HEK293 (cell line): Measurements from ENCODE around the gene DDX50.

ENCODE experiments used
- CTCF ChIA-PET: fragments of 350-600 bp; formaldehyde crosslinking; extraction: SDS; loops from one replicate; lab custom pipeline; 2021; ENCODE audit warnings: antibody characterized with exemption; lab: Yijun Ruan, JAX
- POLR2A ChIA-PET: fragments of 300-600 bp; formaldehyde crosslinking; extraction: SDS; loops from one replicate; lab custom pipeline; 2020; ENCODE audit warnings: antibody characterized with exemption, inconsistent platforms; lab: Yijun Ruan, JAX
- H3K27ac ChIP-seq: fragments of 200-500 bp; sonication (Bioruptor generic); 2 replicates; pipeline ENCODE4 v1.5.1; 2014; ENCODE audit warnings: low read depth, low read length, control low read depth, inconsistent platforms; ENCODE audit errors: extremely low read depth
- H3K36me3 ChIP-seq, 2 experiments: fragments of 200-500 bp in 1 of 2; sonication (Bioruptor generic) in 1 of 2; 1 replicate in 1 of 2; 2 replicates in 1 of 2; pipeline ENCODE4 v1.5.1; 2014 to 2017; ENCODE audit warnings: inconsistent platforms in 2 of 2, low read length in 2 of 2; ENCODE audit not compliant: control insufficient read depth in 2 of 2, insufficient read depth in 1 of 2
- H3K4me1 ChIP-seq: fragments of 200-500 bp; sonication (Bioruptor generic); 2 replicates; pipeline ENCODE4 v1.5.1; 2014; ENCODE audit warnings: mild to moderate bottlenecking, low read length, inconsistent platforms; ENCODE audit not compliant: control insufficient read depth, insufficient read depth
- H3K4me3 ChIP-seq: 2 replicates; pipeline ENCODE4 v1.5.1; 2011; ENCODE audit warnings: low read depth, mild to moderate bottlenecking, control low read depth, low read length, moderate library complexity
- H3K9me3 ChIP-seq: fragments of 200-500 bp; sonication (Bioruptor generic); 2 replicates; pipeline ENCODE4 v1.5.1; 2014; ENCODE audit warnings: low read depth, low read length, inconsistent platforms; ENCODE audit not compliant: control insufficient read depth, insufficient read depth
- HOXC10 ChIP-seq: sonication (generic); formaldehyde crosslinking; IDR thresholded peaks from 2 replicates; pipeline ENCODE4 v1.8.1; 2023; ENCODE audit warnings: mild to moderate bottlenecking, missing genetic modification reagents
- PRDM1 ChIP-seq: fragments of 450-650 bp; formaldehyde crosslinking; IDR thresholded peaks from 2 replicates; pipeline ENCODE4; 2016; ENCODE audit warnings: missing biosample characterization, missing genetic modification characterization
- REST ChIP-seq: fragments of 450-650 bp; formaldehyde crosslinking; IDR thresholded peaks from 2 replicates; pipeline ENCODE4 v1.5.1; 2016; ENCODE audit warnings: missing biosample characterization, missing genetic modification characterization
- SCRT1 ChIP-seq: fragments of 450-650 bp; formaldehyde crosslinking; IDR thresholded peaks from 2 replicates; pipeline ENCODE4 v1.5.1; 2016; ENCODE audit warnings: missing biosample characterization, missing genetic modification characterization, borderline replicate concordance
- ZBTB11 ChIP-seq: fragments of 450-650 bp; formaldehyde crosslinking; conservative IDR thresholded peaks from 2 replicates; pipeline ENCODE4 v1.5.1; 2016; ENCODE audit warnings: low read depth, missing biosample characterization, missing genetic modification characterization
- ZBTB44 ChIP-seq: fragments of 450-650 bp; IDR thresholded peaks from 2 replicates; pipeline ENCODE4 v1.5.1; 2018; ENCODE audit warnings: missing biosample characterization, mild to moderate bottlenecking, missing genetic modification characterization
- ZBTB7A ChIP-seq: fragments of 450-650 bp; formaldehyde crosslinking; IDR thresholded peaks from 2 replicates; pipeline ENCODE4 v1.5.1; 2016; ENCODE audit warnings: low read depth, missing biosample characterization, missing genetic modification characterization
- ZNF121 ChIP-seq: fragments of 450-650 bp; formaldehyde crosslinking; IDR thresholded peaks from 2 replicates; pipeline ENCODE4 v1.5.1; 2016; ENCODE audit warnings: missing biosample characterization, missing genetic modification characterization
- ZNF175 ChIP-seq: fragments of 450-650 bp; formaldehyde crosslinking; IDR thresholded peaks from 2 replicates; pipeline ENCODE4 v1.5.1; 2016; ENCODE audit warnings: missing biosample characterization, missing genetic modification characterization
- ZNF221 ChIP-seq: fragments of 450-650 bp; formaldehyde crosslinking; IDR thresholded peaks from 2 replicates; pipeline ENCODE4 v1.5.1; 2017; ENCODE audit warnings: missing biosample characterization, missing genetic modification characterization, borderline replicate concordance
- ZNF23 ChIP-seq: fragments of 450-650 bp; formaldehyde crosslinking; IDR thresholded peaks from 2 replicates; pipeline ENCODE4 v1.5.1; 2016; ENCODE audit warnings: missing biosample characterization, missing genetic modification characterization, borderline replicate concordance
- ZNF449 ChIP-seq: fragments of 450-650 bp; formaldehyde crosslinking; IDR thresholded peaks from 2 replicates; pipeline ENCODE4 v1.5.1; 2017; ENCODE audit warnings: missing biosample characterization, mild to moderate bottlenecking, missing genetic modification characterization, moderate library complexity
- ZNF513 ChIP-seq: fragments of 450-650 bp; IDR thresholded peaks from 2 replicates; pipeline ENCODE4 v1.5.1; 2018; ENCODE audit warnings: missing biosample characterization, missing genetic modification characterization
- ZNF549 ChIP-seq: fragments of 450-650 bp; IDR thresholded peaks from 2 replicates; pipeline ENCODE4 v1.5.1; 2018; ENCODE audit warnings: missing biosample characterization, missing genetic modification characterization, mild to moderate bottlenecking, inconsistent platforms, moderate library complexity
- ZNF610 ChIP-seq: fragments of 450-650 bp; formaldehyde crosslinking; IDR thresholded peaks from 2 replicates; pipeline ENCODE4 v1.5.1; 2016; ENCODE audit warnings: missing biosample characterization, missing genetic modification characterization, borderline replicate concordance
- ZNF677 ChIP-seq: fragments of 450-650 bp; IDR thresholded peaks from 2 replicates; pipeline ENCODE4 v1.5.0; 2018; ENCODE audit warnings: missing biosample characterization, mild to moderate bottlenecking, missing genetic modification characterization, moderate library complexity
- ZNF785 ChIP-seq: fragments of 450-650 bp; formaldehyde crosslinking; IDR thresholded peaks from 2 replicates; pipeline ENCODE4 v1.5.1; 2016; ENCODE audit warnings: missing biosample characterization, missing genetic modification characterization
- ZSCAN4 ChIP-seq: fragments of 450-650 bp; formaldehyde crosslinking; IDR thresholded peaks from 2 replicates; pipeline ENCODE4 v1.5.1; 2017; ENCODE audit warnings: missing biosample characterization, missing genetic modification characterization
- ZXDB ChIP-seq: fragments of 450-650 bp; formaldehyde crosslinking; IDR thresholded peaks from 2 replicates; pipeline ENCODE4 v1.5.1; 2016; ENCODE audit warnings: missing biosample characterization, missing genetic modification characterization

DDX50 gene

GRCh38 chr10:68880181-68880580 is 20.9 kb upstream of the DDX50 start (continued):
- TF ChIP-seq ZBTB11 (tag by site-specific recombination): no peak
- no peak for TF ChIP-seq ZNF610 (tag by site-specific recombination)
- no peak for TF ChIP-seq ZNF23 (tag by site-specific recombination)
- TF ChIP-seq HOXC10 (CRISPR knock-in tag): no peak
- TF ChIP-seq, all 188 proteins: peak for 0

GRCh38 chr10:68895041-68895440 is 6.1 kb upstream of the DDX50 start:
- ChIA-PET CTCF (no interaction called here), POLR2A (no interaction called here)
- H3K36me3 ChIP-seq: no peaks in the 10 kb centered on the region
- H3K4me1 ChIP-seq: no peaks in the 10 kb centered on the region
- H3K9me3 ChIP-seq: no peaks in the 10 kb centered on the region
- no peak overlapping the region for H3K27ac ChIP-seq
- H3K4me3 ChIP-seq: no peak overlapping the region
- TF ChIP-seq SCRT1 (no peak), REST (tag by site-specific recombination) (no peak), PRDM1 (tag by site-specific recombination) (no peak), ZBTB11 (tag by site-specific recombination) (no peak), HOXC10 (CRISPR knock-in tag) (no peak), ZBTB7A (tag by site-specific recombination) (no peak), ZNF677 (tag by site-specific recombination) (no peak), ZNF121 (no peak), ZNF513 (no peak), ZNF549 (tag by site-specific recombination) (no peak), ZNF175 (tag by site-specific recombination) (no peak), ZSCAN4 (tag by site-specific recombination) (no peak), ZXDB (tag by site-specific recombination) (no peak), ZBTB44 (tag by site-specific recombination) (no peak), ZNF785 (tag by site-specific recombination) (no peak), ZNF449 (tag by site-specific recombination) (no peak), ZNF221 (tag by site-specific recombination) (no peak)
